Heart left ventricle (tissue), 13 donors: ENCODE measurements around the gene IL2RA.

ENCODE experiments used
- POLR2A ChIP-seq, 2 donors: fragments of 450-650 bp; IDR thresholded peaks; one replicate each; pipeline ENCODE4 v1.6.1; 2017; ENCODE audit warnings: antibody characterized with exemption in 2 of 2, mild to moderate bottlenecking in 2 of 2, moderate library complexity in 2 of 2
- TF ChIP-seq, protein P1 (sequence below), 12 donors: fragments of 200-600 bp; sonication (generic) in 4 of 12; IDR thresholded peaks; one replicate each; pipeline versions ENCODE4 v1.5.0 to v1.8.0; 2018 to 2022; ENCODE audit warnings: antibody characterized with exemption in 12 of 12, mild to moderate bottlenecking in 5 of 12
- donor health status: ischemic (EF 13 %, LVEDD 7.1; RV severe dilation, severe dysfunction).
- donor health status: DM: no; HTN: yes; CAD: no.
- donor health status: DM: no; HTN: no; CAD: no.
- donor health status: ischemic (EF 25% LVEDD 6.9; RV normal size, moderate dysfunction).
- donor health status: ischemic (EF 25% LVEDD 5.7; RV mildly dilated, moderate dysfunction).
- donor health status: ischemic (EF 35%, LVEDD 5.7; RV mildly dilated, moderate dysfunction).
- donor health status: nonischemic (EF 11% LVEDD 7.7; RV severe dilation, severe dysfunction).
- donor health status: DM: yes; HTN: yes; CAD: no.
- donor health status: PGD.
- donor health status: ischemic (EF 29% LVEDD 5.4; RV normal size, mild dysfunction).
- donor health status: nonischemic (EF 23%, LVEDD 6.1; RV moderate dilation, normal function).

DNA sequence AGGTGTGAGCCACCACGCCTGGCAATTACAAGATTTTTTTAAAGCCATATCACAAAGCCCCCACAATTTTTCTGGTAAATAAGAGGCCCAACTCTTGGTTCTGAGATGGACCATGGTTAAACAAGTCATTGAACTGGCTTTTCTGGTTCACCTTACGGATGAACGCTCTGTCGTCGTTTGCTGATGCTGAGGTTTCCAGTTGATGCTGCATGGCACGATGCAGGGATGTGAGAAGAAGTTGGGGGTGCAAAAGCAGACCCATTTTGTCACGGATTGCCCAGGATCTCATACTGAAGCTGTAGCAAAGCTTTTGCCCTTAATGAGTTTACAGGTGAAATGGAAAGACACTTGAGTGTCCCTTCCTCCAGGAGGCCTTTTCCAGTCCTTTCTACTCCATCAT, 2.0 kb upstream of the IL2RA start:
- TF ChIP-seq, protein P1, sequence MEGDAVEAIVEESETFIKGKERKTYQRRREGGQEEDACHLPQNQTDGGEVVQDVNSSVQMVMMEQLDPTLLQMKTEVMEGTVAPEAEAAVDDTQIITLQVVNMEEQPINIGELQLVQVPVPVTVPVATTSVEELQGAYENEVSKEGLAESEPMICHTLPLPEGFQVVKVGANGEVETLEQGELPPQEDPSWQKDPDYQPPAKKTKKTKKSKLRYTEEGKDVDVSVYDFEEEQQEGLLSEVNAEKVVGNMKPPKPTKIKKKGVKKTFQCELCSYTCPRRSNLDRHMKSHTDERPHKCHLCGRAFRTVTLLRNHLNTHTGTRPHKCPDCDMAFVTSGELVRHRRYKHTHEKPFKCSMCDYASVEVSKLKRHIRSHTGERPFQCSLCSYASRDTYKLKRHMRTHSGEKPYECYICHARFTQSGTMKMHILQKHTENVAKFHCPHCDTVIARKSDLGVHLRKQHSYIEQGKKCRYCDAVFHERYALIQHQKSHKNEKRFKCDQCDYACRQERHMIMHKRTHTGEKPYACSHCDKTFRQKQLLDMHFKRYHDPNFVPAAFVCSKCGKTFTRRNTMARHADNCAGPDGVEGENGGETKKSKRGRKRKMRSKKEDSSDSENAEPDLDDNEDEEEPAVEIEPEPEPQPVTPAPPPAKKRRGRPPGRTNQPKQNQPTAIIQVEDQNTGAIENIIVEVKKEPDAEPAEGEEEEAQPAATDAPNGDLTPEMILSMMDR (IDR thresholded peaks at IDR 0.05): no peak
- no peak for TF ChIP-seq POLR2A (IDR thresholded peaks at IDR 0.05)
